Measurements from ENCODE around the gene SHE.
"Not testable (repeated sequence)": the region's sequence is repeated elsewhere in the genome, so short reads cannot be mapped to it uniquely, and the experiment has no call there.

The SHE gene

DNA sequence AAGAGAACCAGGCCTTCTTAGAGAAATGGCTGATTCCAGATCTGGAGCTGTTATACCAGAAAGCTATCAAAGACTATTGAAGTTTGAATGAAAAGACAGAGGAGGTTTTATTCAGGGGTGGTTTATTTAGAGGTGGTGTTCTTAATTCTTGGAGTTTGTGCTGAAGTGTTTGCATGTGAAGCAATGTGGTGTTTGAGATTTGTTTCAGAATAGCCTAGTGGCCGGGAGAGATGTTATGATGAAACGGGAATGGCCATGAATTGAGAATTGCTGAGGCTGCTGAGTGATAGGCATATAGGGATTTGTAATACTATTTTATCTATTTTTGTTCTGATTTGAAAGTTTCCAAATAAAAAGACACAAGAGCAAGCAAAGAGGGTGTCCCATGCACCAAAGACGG is 10.5 kb upstream of the SHE start:
- DNase-seq, result no peak

- no peak for DNase-seq
Observed at GRCh38 chr1:154503898-154504297, 1.7 kb upstream of the SHE start.

DNA sequence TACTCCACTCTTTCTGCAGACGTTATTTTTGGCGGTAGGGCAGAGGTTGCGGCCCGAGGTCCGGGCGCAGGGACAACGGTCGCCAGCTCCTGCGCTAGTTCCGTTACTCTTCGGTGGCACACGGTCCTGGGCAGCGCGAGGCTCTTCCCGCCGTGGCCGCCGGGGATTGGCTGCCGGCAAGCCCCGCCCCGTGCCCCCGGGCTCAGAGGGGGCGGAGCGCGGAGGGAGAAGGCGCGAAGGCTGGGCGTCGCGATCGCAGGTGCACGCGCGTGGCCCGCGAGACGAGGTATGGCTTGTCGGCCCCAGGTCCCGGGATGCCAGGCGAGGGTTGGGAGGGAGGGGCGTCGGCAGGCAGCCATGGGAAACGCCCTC is 518 bp upstream of the SHE start:
- peak; percentile 11 for DNase-seq

DNA sequence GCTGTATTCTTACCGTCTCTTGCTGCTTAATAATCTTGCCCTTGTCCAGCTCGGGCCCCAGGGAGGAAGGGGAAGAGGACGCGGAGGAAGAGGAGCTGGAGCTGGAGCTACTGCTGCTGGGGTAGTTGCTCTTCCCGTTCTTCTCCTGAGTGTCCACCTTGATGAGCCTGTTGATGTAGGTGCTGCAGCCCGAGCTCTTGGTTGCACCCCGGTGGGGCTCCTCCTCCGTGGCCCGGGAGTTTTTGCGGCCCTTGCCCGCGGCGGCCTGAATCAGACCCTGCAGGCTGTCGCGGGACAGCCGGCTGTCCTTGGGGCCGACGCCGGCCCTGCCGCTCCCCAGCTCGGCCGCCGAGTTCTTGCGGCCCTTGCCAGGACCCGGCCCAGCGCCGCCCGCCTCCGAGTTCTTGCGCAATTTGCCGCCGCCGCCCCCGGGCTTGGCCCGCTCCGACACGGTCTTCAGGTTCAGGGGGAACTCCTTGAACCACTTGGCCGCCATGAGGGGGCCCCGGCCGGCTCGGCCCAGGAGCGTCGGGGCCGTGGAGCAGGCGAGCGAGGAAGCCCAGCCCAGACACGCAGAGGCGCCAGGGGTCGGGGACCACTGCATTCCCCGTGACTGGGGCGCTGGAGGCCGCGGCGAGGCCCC is 668 bp downstream of the SHE start:
- no peak for DNase-seq

DNA sequence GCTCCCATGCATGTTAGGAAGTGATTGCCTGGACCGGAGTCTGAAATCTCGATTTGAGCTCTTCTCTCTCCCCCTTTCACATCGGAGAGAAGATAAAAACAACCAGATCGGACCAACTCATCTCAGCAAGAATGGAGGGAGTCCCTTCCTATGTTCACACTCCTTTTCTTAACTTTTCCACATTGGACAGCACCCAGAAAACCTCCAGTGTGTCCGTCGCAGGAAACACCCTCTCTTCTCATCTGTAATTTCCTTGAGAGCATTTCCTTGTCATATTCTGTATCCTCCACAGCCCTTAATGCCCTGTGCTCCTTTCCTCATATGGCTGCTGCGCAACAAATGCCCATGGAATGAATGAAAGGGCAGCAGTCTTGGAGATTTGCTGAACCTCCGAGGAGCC is 1.7 kb downstream of the SHE start:
- no peak for DNase-seq

GRCh38 chr1:154499446-154499845 is 2.8 kb downstream of the SHE start:
- DNase-seq, result peak; percentile 12

GRCh38 chr1:154497026-154497806 is 5.0 kb downstream of the SHE start:
- peak; percentile 7 for DNase-seq

DNA sequence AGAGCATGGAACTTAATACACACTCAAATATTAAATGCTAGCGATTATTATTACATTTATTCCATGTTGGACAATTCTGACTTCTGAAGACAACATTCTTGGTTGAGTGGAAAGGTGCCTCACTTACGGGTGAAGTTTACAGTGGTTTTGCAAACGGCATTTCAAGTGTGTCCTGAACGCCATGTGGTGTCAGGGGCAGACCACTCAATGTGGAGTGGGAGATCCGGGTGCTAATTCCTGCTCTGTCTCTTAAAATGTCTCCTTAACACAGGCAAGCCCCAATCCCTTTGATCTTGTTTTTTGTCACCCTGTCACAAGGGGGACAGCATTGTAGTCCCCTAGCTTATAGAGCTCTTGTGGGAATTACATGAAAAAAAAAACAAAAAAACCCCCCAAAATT is 5.8 kb downstream of the SHE start:
- DNase-seq, result no peak

- no peak for DNase-seq
Observed at GRCh38 chr1:154495496-154496273, 6.5 kb downstream of the SHE start.

DNA sequence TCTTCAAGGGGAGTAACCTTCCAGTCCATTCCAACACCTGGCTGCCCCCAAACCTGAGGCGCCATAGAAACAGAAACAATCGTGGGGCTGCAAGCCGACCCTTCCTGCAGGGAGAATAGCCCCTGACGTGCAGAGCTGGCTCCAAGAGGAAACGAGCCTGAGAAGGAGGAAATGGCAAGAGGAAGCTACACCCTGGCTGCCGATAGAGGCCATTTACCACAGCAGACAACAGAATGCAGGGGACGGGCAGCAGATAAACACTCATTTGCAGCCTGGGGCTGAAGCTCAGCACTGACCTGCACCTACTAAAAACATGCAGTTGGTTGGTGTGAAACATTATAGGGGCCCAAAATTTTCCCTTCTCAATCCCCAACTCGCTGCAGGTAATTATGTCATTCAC is 8.9 kb downstream of the SHE start:
- no peak for DNase-seq

- no peak for DNase-seq
Observed at GRCh38 chr1:154492115-154492514, 10.1 kb downstream of the SHE start.

DNA sequence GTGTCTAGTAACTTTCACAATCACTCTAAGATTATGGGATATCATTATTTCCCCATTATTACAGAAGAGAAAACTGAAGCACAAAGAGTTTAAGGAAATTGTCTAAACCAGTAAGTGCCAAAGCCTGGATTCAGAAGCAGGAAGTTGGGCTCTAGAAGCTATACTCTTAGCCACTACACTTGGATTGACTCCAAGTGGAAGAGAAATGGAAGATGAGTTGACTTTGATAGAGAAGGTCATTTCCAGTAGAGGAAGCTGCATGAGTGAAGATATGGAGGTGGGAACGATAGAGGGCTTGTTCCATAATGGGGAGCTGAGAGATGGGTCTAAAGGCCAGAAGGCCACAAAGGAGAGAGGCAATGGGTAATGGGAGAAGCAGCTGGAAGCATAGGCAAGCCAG is 11.9 kb downstream of the SHE start:
- DNase-seq, result no peak

- no peak for DNase-seq
Observed at GRCh38 chr1:154489695-154490274, 12.4 kb downstream of the SHE start.

- DNase-seq, result no peak
Observed at GRCh38 chr1:154488922-154489321, 13.3 kb downstream of the SHE start.

- DNase-seq, result not testable (repeated sequence)
Observed at GRCh38 chr1:154486756-154487155, 15.5 kb downstream of the SHE start.

GRCh38 chr1:154485910-154486496 is 16.2 kb downstream of the SHE start:
- DNase-seq, result no peak

DNA sequence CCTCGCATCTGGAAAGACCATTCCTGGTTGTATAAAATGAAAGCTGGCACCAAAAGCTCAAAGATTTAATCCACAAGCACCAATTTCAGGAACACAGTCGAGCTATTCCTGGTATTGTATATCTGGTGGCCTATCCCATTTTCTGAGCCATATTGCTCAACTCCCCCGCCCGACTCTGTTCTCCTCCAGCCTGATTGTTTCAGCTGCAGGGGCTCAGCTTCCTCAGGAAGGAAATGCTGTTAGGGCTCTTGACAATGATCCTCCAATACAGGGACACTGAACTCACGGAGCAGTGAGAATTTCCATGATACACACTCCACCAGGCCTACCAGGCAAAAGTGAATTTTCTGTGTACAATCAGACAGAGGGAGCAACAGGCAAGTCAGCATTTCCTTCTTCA is 17.1 kb downstream of the SHE start:
- DNase-seq, result no peak

GRCh38 chr1:154483941-154484803 is 18.0 kb downstream of the SHE start:
- DNase-seq, result no peak

DNA sequence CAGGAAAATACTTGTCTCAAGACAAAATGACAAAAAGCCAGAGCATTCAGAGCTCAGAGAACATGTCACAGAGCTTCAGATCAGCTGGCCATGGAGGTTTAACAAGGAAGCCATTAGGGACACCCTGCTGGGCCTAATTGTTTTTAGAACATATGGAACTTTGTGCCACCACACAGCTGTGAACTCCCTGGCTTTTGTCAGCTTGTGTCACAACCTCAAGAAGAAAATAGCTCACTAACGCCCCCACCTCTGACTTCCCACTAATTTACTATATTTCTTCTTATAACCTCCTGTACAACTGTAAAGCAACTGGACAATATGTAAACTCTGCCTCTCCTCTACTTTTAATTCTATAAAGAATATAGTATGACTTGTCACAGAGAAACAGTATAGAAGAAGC is 21.2 kb downstream of the SHE start:
- no peak for DNase-seq

DNA sequence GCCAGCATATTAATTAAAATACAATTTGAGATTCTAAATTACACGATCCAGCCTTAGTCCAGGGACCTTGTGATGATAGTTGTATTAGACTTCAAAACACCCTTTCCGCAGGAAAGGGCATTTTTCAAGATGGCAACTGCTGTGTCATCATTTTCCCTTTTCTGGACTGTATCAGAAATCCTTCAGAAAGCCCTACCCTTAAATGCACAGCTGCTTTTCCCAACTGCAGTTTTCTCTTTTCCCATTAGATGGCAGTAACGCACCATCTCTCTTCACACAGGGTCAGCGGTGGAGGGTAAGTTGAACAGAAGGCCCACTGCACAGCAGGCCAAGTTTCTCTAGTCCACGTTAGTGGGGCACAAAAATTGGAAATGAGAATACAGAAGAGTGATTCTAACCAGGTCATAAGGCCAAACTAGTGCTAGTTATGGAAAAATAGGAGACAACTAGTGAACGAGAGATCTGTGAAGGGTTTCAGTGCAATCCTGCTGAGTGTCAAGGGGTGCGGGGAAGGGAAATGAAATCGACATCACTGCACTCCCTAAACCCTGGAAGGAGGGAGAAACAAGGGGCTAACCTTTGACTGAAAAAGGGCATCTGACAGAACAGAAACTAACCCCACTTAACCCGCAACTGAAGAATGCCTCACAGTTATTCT is 22.3 kb downstream of the SHE start:
- DNase-seq, result peak; percentile 67

- DNase-seq, result peak; percentile 44
Observed at GRCh38 chr1:154478639-154479038, 23.6 kb downstream of the SHE start.

- DNase-seq, result no peak
Observed at GRCh38 chr1:154478013-154478412, 24.2 kb downstream of the SHE start.

Measured in activated CD4-positive, alpha-beta T cell treated with anti-CD3 and anti-CD28 coated beads for 48 hours (primary cell).